Measurements from ENCODE around the gene DGKB. TPM values are rescaled to one million over a fixed set of nuclear protein-coding genes. Genes with fewer than 3 reads are reported as not detected.
A peak's percentile ranks its signal among the peaks of the same experiment; 100 is the strongest.

The DGKB gene
- polyA plus RNA-seq, 1 donor (not counting 4 experiments of a cell fraction or from before 2014, with no cell fraction given): 0.01 TPM

DNA sequence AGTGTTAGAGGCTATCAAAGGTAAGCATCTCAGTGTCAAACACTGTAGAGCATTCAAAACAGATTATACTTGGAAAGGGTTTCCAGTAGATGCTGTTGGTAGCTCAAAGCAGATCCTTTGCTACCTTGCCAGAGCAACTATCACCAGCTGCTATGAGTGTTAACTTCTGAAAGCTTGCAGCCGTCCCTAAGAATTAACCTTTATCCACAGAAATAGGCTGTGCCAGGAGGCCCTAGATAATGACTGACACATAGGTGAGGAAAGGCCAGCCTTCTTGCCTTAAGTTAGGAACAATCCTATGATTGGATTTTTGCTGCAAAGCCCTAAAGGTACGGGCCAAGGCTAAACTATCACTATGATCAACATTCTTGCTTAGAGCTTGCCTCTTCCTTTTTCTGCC, 263.2 kb downstream of the DGKB start:
- Histone ChIP-seq H3K9ac (ENCODE audit: control insufficient read depth, extremely low read depth, insufficient read depth, low read length) (no peak overlapping the region), H3K4me1 (ENCODE audit: control insufficient read depth, extremely low read depth, insufficient read depth, low read length) (peaks cover 10% of the 10 kb centered on the region), H3K4me3 (ENCODE audit: control insufficient read depth in 2 of 3, extremely low read depth in 1 of 3, insufficient read depth in 2 of 3, low read depth in 1 of 3, low read length in 3 of 3) (peak overlapping the region in 1 of 3 experiments; percentile 14), H3K4me2 (ENCODE audit: control insufficient read depth, extremely low read depth, insufficient read depth, low read depth, low read length) (peak overlapping the region; percentile 32), H3K9me1 (ENCODE audit: control insufficient read depth, extremely low read depth, insufficient read depth, low read length) (no peaks in the 10 kb centered on the region), H3K36me3 (ENCODE audit: control insufficient read depth in 2 of 2, extremely low read depth in 1 of 2, insufficient read depth in 2 of 2, low read length in 2 of 2) (no peaks in the 10 kb centered on the region), H3K27ac (ENCODE audit: control insufficient read depth, insufficient read depth, low read length) (no peak overlapping the region), H3K79me2 (ENCODE audit: control insufficient read depth, insufficient read depth, low read length) (no peaks in the 10 kb centered on the region), H4K20me1 (ENCODE audit: control insufficient read depth, extremely low read depth, insufficient read depth, low read length) (no peaks in the 10 kb centered on the region), H2AFZ (ENCODE audit: control insufficient read depth, low read length) (peak overlapping the region; percentile 58), H3K9me3 (ENCODE audit: control insufficient read depth, low read depth, low read length) (no peaks in the 10 kb centered on the region), H3K27me3 (ENCODE audit: control insufficient read depth, extremely low read depth, insufficient read depth, low read length) (no peaks in the 10 kb centered on the region)
- peak; percentile 41 for FAIRE-seq
- TF ChIP-seq EZH2 (IDR thresholded peaks at IDR 0.05; ENCODE audit: low read length): no peak
- TF ChIP-seq, protein P1, sequence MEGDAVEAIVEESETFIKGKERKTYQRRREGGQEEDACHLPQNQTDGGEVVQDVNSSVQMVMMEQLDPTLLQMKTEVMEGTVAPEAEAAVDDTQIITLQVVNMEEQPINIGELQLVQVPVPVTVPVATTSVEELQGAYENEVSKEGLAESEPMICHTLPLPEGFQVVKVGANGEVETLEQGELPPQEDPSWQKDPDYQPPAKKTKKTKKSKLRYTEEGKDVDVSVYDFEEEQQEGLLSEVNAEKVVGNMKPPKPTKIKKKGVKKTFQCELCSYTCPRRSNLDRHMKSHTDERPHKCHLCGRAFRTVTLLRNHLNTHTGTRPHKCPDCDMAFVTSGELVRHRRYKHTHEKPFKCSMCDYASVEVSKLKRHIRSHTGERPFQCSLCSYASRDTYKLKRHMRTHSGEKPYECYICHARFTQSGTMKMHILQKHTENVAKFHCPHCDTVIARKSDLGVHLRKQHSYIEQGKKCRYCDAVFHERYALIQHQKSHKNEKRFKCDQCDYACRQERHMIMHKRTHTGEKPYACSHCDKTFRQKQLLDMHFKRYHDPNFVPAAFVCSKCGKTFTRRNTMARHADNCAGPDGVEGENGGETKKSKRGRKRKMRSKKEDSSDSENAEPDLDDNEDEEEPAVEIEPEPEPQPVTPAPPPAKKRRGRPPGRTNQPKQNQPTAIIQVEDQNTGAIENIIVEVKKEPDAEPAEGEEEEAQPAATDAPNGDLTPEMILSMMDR (optimal IDR thresholded peaks at IDR 0.05 in 1 of 3, IDR thresholded peaks at IDR 0.05 in 1 of 3, conservative IDR thresholded peaks at IDR 0.05 in 1 of 3; ENCODE audit: extremely low read depth in 1 of 3, insufficient read depth in 2 of 3, low read length in 3 of 3): no peak
- dilution Hi-C loops (cut with MboI; ENCODE audit: extremely low pct_ligation_motif_present, low sequenced_read_pairs): no loop called here
- no peak for DNase-seq (ENCODE audit: low read depth, low spot score)

DNA sequence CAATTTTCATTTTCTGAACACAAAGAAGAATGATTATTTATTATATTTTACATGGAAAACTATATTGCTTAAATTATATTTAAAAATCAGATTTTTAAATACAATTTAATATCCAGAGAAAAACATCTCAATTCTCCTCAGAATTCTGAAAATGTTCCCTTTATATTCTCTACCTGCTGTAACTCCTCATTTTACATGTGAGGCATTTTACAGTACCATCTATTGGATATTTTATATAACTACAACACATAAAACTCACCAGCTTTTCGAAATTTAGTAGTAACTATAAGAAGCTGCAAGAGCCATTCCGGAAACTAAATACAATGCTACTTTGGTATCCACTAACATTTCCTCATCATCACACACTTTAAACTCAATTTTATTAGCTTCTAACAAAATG, 264.6 kb downstream of the DGKB start:
- Histone ChIP-seq H3K4me1 (ENCODE audit: control insufficient read depth, extremely low read depth, insufficient read depth, low read length) (peaks cover 10% of the 10 kb centered on the region), H2AFZ (ENCODE audit: control insufficient read depth, low read length) (no peak overlapping the region), H3K9me3 (ENCODE audit: control insufficient read depth, low read depth, low read length) (no peaks in the 10 kb centered on the region), H3K4me3 (ENCODE audit: control insufficient read depth in 2 of 3, extremely low read depth in 1 of 3, insufficient read depth in 2 of 3, low read depth in 1 of 3, low read length in 3 of 3) (no peak overlapping the region), H3K4me2 (ENCODE audit: control insufficient read depth, extremely low read depth, insufficient read depth, low read depth, low read length) (no peak overlapping the region), H3K27ac (ENCODE audit: control insufficient read depth, insufficient read depth, low read length) (no peak overlapping the region), H3K79me2 (ENCODE audit: control insufficient read depth, insufficient read depth, low read length) (no peaks in the 10 kb centered on the region), H4K20me1 (ENCODE audit: control insufficient read depth, extremely low read depth, insufficient read depth, low read length) (no peaks in the 10 kb centered on the region), H3K36me3 (ENCODE audit: control insufficient read depth in 2 of 2, extremely low read depth in 1 of 2, insufficient read depth in 2 of 2, low read length in 2 of 2) (no peaks in the 10 kb centered on the region), H3K9ac (ENCODE audit: control insufficient read depth, extremely low read depth, insufficient read depth, low read length) (no peak overlapping the region), H3K27me3 (ENCODE audit: control insufficient read depth, extremely low read depth, insufficient read depth, low read length) (no peaks in the 10 kb centered on the region), H3K9me1 (ENCODE audit: control insufficient read depth, extremely low read depth, insufficient read depth, low read length) (no peaks in the 10 kb centered on the region)
- dilution Hi-C loops (cut with MboI; ENCODE audit: extremely low pct_ligation_motif_present, low sequenced_read_pairs): no loop called here
- DNase-seq (ENCODE audit: low read depth, low spot score): no peak
- no peak for TF ChIP-seq EZH2 (IDR thresholded peaks at IDR 0.05; ENCODE audit: low read length)
- TF ChIP-seq, protein P1 (optimal IDR thresholded peaks at IDR 0.05 in 1 of 3, IDR thresholded peaks at IDR 0.05 in 1 of 3, conservative IDR thresholded peaks at IDR 0.05 in 1 of 3; ENCODE audit: extremely low read depth in 1 of 3, insufficient read depth in 2 of 3, low read length in 3 of 3): no peak
- FAIRE-seq: no peak

All from keratinocyte (primary cell).